Neural cell (in vitro differentiated cells): Measurements from ENCODE around the gene FNBP1L. TPM values are rescaled to one million over a fixed set of nuclear protein-coding genes. Genes with fewer than 3 reads are reported as not detected.

Source experiments
- H2AFZ ChIP-seq: fragments of 200-600, 300-800 bp; sonication (generic), shearing (Covaris generic); 2 replicates; pipeline ENCODE4 v1.6.0; 2014; ENCODE audit warnings: low read depth, mild to moderate bottlenecking, antibody characterized with exemption, low read length, moderate library complexity
- H3F3A ChIP-seq: fragments of 200-600 bp; shearing (Covaris generic); 2 replicates; pipeline ENCODE4 v1.6.1; 2016; ENCODE audit warnings: mild to moderate bottlenecking, moderate library complexity, mixed read lengths, antibody characterized with exemption, low read length; ENCODE audit not compliant: insufficient read depth, poor library complexity, severe bottlenecking
- H3K27ac ChIP-seq: fragments of 200-600, 300-800 bp; sonication (generic), shearing (Covaris generic); 2 replicates; pipeline ENCODE4 v1.5.1; 2014; ENCODE audit warnings: mild to moderate bottlenecking, low read length, moderate library complexity
- H3K27me3 ChIP-seq: fragments of 300-800, 200-600 bp; sonication (generic), shearing (Covaris generic); 2 replicates; pipeline ENCODE4 v1.6.0; 2014; ENCODE audit warnings: mild to moderate bottlenecking, low read depth, low read length, moderate library complexity; ENCODE audit not compliant: insufficient read depth
- H3K36me3 ChIP-seq: fragments of 300-800, 200-600 bp; sonication (generic), shearing (Covaris generic); 2 replicates; pipeline ENCODE4 v1.5.1; 2014; ENCODE audit warnings: mild to moderate bottlenecking, antibody characterized with exemption, low read length, moderate library complexity; ENCODE audit not compliant: insufficient read depth
- H3K4me2 ChIP-seq: fragments of 300-800, 200-600 bp; sonication (generic), shearing (Covaris generic); 2 replicates; pipeline ENCODE4 v1.6.0; 2014; ENCODE audit warnings: mild to moderate bottlenecking, low read length
- H3K4me3 ChIP-seq: fragments of 300-800, 200-600 bp; sonication (generic), shearing (Covaris generic); 2 replicates; pipeline ENCODE4 v1.5.1; 2014; ENCODE audit warnings: mild to moderate bottlenecking, low read length, moderate library complexity
- H3K79me2 ChIP-seq: fragments of 200-600 bp; shearing (Covaris generic); replicated peaks from 2 replicates; pipeline ENCODE4 v1.6.0; 2014; ENCODE audit warnings: mild to moderate bottlenecking, low read length, moderate library complexity; ENCODE audit not compliant: insufficient read depth
- H3K9ac ChIP-seq: fragments of 300-800, 200-600 bp; sonication (generic), shearing (Covaris generic); 2 replicates; pipeline ENCODE4 v1.6.1; 2016; ENCODE audit warnings: mild to moderate bottlenecking, low read length, mixed read lengths
- H3K9me2 ChIP-seq: fragments of 200-600 bp; shearing (Covaris generic); 2 replicates; pipeline ENCODE4 v1.6.1; 2016; ENCODE audit warnings: mild to moderate bottlenecking, low read length, mixed read lengths; ENCODE audit not compliant: insufficient read depth
- H3K9me3 ChIP-seq: fragments of 200-600, 300-800 bp; sonication (generic), shearing (Covaris generic); 2 replicates; pipeline ENCODE4 v1.6.1; 2016; ENCODE audit warnings: mild to moderate bottlenecking, mixed run types, low read length, moderate library complexity, mixed read lengths
- H4K20me1 ChIP-seq: fragments of 200-600 bp; shearing (Covaris generic); 2 replicates; pipeline ENCODE4 v1.6.1; 2016; ENCODE audit warnings: mild to moderate bottlenecking, mixed run types; ENCODE audit not compliant: insufficient read depth
- EP300 ChIP-seq: fragments of 450-650 bp; conservative IDR thresholded peaks from 2 replicates; pipeline ENCODE4 v1.6.1; 2014; ENCODE audit warnings: antibody characterized with exemption, mild to moderate bottlenecking, moderate library complexity; ENCODE audit not compliant: poor library complexity, severe bottlenecking
- EZH2 ChIP-seq: fragments of 200-600, 300-800 bp; shearing (Covaris generic), sonication (generic); IDR thresholded peaks from 2 replicates; pipeline ENCODE4 v1.6.1; 2014; ENCODE audit warnings: antibody characterized with exemption, low read length, borderline replicate concordance, mild to moderate bottlenecking; ENCODE audit not compliant: insufficient read depth, poor library complexity, severe bottlenecking
- MXI1 ChIP-seq: fragments of 450-650 bp; conservative IDR thresholded peaks from 2 replicates; pipeline ENCODE4 v1.6.1; 2014; ENCODE audit warnings: antibody characterized with exemption, mild to moderate bottlenecking; ENCODE audit not compliant: poor library complexity, severe bottlenecking
- POLR2AphosphoS5 ChIP-seq: IDR thresholded peaks from 2 replicates; pipeline ENCODE4 v1.6.1; 2012
- RAD21 ChIP-seq: fragments of 450-650 bp; conservative IDR thresholded peaks from 2 replicates; pipeline ENCODE4 v1.6.1; 2014; ENCODE audit warnings: antibody characterized with exemption, mild to moderate bottlenecking, moderate library complexity
- SMC3 ChIP-seq: fragments of 450-650 bp; conservative IDR thresholded peaks from 2 replicates; pipeline ENCODE4 v1.6.1; 2014; ENCODE audit warnings: antibody characterized with exemption, mild to moderate bottlenecking, moderate library complexity; ENCODE audit not compliant: poor library complexity
- TAF1 ChIP-seq: IDR thresholded peaks from 2 replicates; pipeline ENCODE4 v1.6.1; 2012; ENCODE audit warnings: low read depth
- polyA plus RNA-seq: library from polyadenylated mRNA; depleted of rRNA; stranded (reverse); fragments of >200 nt; gene quantifications from 2 replicates; pipeline ENCODE4 v1.2.3, GENCODE V29; 2014
- TF ChIP-seq, protein P1 (sequence below): IDR thresholded peaks from 2 replicates; pipeline ENCODE4 v1.6.1; 2012; ENCODE audit warnings: borderline replicate concordance
- TF ChIP-seq, protein P2 (sequence below): fragments of 450-650 bp; IDR thresholded peaks from 2 replicates; pipeline ENCODE4 v1.5.1; 2014; ENCODE audit warnings: antibody characterized with exemption, mild to moderate bottlenecking, moderate library complexity; ENCODE audit not compliant: poor library complexity, severe bottlenecking

Gene FNBP1L
- polyA plus RNA-seq, 1 donor from 2014 or later = 1,044 TPM

DNA sequence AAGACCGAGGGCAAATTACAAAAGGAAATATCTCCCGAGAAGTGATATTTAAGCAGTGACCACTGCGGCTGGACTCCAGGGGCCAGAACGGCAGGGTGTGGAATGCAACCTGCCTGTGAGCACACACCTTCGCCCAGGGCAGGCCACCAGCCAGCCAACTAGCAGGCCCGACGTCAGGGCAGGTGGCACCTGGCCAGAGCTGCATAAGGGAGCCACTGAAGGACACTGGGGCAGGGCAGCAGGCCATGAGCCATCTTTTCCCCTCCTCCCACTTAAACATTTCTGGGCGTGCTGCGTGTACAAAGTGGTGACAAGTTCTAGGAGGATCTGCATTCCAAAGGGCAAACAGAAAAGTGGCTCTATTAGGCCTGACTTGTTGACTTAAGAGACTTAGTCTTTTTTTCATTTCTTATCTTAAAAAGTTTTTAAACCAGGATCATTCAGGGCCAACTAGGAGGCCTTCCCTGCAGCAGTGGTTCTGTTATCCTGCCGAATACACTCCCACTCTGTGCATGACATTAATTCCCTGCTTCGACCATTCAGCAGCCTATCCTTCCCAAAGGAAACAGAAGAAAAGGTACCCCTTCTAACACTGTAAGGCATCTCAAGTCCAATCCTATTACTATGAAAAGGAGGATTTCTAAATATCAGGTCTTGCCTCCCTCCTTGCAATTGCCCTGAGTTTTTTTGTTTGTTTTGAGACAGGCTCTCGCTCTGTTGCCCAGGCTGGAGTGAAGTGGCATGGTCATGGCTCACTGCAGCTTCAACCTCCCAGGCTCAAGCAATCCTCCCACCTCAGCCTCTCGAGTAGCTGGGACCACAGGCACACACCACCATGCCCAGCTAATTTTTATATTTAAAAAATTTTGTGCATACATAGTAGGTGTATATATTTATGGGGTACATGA, 137.4 kb downstream of the FNBP1L start:
- no peaks in the 10 kb centered on the region for H3F3A ChIP-seq
- H3K27me3 ChIP-seq = no peaks in the 10 kb centered on the region
- no peaks in the 10 kb centered on the region for H3K9me2 ChIP-seq
- TF ChIP-seq EP300 (no peak), MXI1 (no peak), RAD21 (no peak), TAF1 (no peak), SMC3 (no peak), POLR2AphosphoS5 (no peak), EZH2 (no peak)
- TF ChIP-seq, protein P1, sequence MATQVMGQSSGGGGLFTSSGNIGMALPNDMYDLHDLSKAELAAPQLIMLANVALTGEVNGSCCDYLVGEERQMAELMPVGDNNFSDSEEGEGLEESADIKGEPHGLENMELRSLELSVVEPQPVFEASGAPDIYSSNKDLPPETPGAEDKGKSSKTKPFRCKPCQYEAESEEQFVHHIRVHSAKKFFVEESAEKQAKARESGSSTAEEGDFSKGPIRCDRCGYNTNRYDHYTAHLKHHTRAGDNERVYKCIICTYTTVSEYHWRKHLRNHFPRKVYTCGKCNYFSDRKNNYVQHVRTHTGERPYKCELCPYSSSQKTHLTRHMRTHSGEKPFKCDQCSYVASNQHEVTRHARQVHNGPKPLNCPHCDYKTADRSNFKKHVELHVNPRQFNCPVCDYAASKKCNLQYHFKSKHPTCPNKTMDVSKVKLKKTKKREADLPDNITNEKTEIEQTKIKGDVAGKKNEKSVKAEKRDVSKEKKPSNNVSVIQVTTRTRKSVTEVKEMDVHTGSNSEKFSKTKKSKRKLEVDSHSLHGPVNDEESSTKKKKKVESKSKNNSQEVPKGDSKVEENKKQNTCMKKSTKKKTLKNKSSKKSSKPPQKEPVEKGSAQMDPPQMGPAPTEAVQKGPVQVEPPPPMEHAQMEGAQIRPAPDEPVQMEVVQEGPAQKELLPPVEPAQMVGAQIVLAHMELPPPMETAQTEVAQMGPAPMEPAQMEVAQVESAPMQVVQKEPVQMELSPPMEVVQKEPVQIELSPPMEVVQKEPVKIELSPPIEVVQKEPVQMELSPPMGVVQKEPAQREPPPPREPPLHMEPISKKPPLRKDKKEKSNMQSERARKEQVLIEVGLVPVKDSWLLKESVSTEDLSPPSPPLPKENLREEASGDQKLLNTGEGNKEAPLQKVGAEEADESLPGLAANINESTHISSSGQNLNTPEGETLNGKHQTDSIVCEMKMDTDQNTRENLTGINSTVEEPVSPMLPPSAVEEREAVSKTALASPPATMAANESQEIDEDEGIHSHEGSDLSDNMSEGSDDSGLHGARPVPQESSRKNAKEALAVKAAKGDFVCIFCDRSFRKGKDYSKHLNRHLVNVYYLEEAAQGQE = no peak
- TF ChIP-seq, protein P2, sequence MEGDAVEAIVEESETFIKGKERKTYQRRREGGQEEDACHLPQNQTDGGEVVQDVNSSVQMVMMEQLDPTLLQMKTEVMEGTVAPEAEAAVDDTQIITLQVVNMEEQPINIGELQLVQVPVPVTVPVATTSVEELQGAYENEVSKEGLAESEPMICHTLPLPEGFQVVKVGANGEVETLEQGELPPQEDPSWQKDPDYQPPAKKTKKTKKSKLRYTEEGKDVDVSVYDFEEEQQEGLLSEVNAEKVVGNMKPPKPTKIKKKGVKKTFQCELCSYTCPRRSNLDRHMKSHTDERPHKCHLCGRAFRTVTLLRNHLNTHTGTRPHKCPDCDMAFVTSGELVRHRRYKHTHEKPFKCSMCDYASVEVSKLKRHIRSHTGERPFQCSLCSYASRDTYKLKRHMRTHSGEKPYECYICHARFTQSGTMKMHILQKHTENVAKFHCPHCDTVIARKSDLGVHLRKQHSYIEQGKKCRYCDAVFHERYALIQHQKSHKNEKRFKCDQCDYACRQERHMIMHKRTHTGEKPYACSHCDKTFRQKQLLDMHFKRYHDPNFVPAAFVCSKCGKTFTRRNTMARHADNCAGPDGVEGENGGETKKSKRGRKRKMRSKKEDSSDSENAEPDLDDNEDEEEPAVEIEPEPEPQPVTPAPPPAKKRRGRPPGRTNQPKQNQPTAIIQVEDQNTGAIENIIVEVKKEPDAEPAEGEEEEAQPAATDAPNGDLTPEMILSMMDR = no peak
- H4K20me1 ChIP-seq = no peaks in the 10 kb centered on the region
- no peak overlapping the region for H3K9ac ChIP-seq
- no peak overlapping the region for H2AFZ ChIP-seq
- no peak overlapping the region for H3K27ac ChIP-seq
- H3K9me3 ChIP-seq = no peaks in the 10 kb centered on the region
- H3K36me3 ChIP-seq = no peaks in the 10 kb centered on the region
- H3K79me2 ChIP-seq = no peaks in the 10 kb centered on the region
- H3K4me3 ChIP-seq = no peak overlapping the region
- no peak overlapping the region for H3K4me2 ChIP-seq

DNA sequence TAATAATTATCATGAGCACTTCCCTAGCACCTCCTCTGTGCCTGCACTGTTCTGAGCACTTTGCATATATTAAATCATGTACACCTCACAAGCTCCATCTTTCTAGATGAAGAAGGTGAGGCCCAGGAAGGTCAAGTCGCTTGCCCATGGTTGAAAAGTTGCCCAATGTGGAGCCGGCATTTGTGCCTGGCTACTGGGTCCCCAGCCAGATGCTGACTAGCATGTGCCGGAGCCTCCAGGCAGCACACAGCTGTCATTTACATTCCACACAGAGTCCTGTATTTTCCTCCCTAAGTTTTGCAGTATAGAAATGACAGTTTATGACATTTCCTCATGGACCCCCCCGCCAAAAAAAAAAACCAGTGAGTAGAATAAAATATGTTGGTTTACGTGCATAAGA, 139.4 kb downstream of the FNBP1L start:
- Histone ChIP-seq H3K27ac (no peak overlapping the region), H3K9me2 (no peaks in the 10 kb centered on the region), H3K9ac (no peak overlapping the region), H2AFZ (no peak overlapping the region), H3K4me3 (no peak overlapping the region), H3K4me2 (no peak overlapping the region), H3F3A (no peaks in the 10 kb centered on the region), H3K79me2 (no peaks in the 10 kb centered on the region), H3K36me3 (no peaks in the 10 kb centered on the region), H3K27me3 (no peaks in the 10 kb centered on the region), H3K9me3 (no peaks in the 10 kb centered on the region), H4K20me1 (no peaks in the 10 kb centered on the region)
- TF ChIP-seq POLR2AphosphoS5 = no peak
- TF ChIP-seq MXI1 = no peak
- TF ChIP-seq EZH2 = no peak
- no peak for TF ChIP-seq EP300
- no peak for TF ChIP-seq SMC3
